ENCODE data around the gene ZNF524. TPM values are rescaled to one million over a fixed set of nuclear protein-coding genes. Genes with fewer than 3 reads are reported as not detected.

ZNF524 gene
- total RNA-seq, 1 experiment from 2014 or later = 31.0 TPM

DNA sequence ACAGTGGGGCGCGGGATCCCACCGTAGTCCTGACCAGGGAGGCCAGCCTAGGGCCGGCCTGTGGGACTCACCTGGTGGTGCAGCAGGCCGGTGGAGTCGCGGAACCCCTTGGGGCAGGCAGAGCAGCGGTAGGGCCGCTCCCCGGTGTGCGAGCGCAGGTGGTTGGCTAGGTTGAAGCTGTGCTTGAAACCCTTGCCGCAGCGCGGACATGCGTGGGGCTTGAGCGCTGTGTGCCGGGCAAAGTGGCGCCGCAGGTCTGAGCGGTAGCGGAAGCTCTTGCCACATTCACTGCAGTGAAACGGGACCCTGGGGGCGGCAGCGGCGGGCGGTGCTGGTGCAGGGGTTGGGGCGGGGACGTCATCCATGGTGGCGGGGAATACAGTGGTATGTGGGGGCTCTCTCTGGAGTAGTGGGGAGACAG lies 2.6 kb upstream of the ZNF524 start:
- no peak for DNase-seq (ENCODE audit: low read depth)
- in situ Hi-C loops (cut with HindIII; ENCODE audit: low pct_unique_long_range_greater_than_20kb, low sequenced_read_pairs) = no loop called here

DNA sequence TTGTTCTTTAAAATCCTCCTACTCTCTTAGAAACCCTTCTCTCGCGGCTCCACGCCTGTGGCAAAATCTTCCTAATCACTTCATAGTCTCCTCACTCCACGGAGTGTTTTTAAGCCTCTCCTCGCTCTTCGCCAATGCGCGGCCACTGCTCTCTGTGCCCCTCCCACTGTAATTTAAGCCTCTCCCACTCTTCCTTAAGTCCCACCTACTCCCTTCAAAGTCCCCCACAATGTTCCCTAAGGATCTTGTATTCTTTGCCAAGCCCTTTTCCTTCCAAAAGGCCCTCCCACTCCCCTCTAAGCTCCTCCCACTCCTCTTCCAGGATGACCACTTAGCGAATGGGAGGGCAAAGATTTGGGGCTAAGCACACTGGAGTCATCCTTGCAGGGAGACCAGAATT lies 2.1 kb upstream of the ZNF524 start:
- no peak for DNase-seq (ENCODE audit: low read depth)
- in situ Hi-C loops (cut with HindIII; ENCODE audit: low pct_unique_long_range_greater_than_20kb, low sequenced_read_pairs) = no loop called here

DNA sequence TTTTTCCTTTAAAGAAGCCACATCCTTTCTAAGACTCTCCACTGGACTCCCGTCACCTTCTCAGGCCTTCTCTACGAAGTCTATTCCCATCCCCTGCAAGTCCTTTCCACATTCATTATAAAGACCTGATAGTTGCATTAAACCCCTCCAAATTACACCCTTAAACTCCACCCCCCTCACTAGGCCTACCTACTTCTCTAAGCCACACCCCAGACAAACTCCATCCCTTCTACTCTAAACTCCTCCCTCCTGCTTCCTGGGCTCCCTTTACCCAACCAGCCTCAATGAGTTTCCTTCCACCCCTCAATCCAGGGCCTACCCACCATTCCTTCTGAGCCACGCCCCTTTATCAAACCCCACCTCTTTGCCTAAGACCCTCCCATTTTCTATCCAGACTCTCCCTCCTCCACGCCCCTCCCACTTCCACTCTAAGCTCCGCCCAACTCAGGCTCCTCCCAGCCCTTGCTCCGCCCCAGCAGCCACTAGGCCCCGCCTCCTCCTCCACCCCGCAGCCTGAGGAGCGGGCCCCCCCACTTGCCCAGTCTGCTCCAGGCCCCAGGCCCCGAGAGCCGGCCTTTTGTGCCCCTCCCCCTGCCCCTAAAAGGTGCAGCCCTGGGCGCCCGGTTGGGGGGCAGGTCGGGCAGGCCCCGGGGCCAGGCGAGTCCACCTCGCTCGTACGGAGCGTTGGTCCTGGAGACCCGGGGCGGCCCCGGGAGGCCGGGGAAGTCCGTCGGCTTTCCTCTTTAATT lies 1.2 kb upstream of the ZNF524 start:
- in situ Hi-C loops (cut with HindIII; ENCODE audit: low pct_unique_long_range_greater_than_20kb, low sequenced_read_pairs) = no loop called here
- peak; percentile 99 for DNase-seq (ENCODE audit: low read depth)

DNA sequence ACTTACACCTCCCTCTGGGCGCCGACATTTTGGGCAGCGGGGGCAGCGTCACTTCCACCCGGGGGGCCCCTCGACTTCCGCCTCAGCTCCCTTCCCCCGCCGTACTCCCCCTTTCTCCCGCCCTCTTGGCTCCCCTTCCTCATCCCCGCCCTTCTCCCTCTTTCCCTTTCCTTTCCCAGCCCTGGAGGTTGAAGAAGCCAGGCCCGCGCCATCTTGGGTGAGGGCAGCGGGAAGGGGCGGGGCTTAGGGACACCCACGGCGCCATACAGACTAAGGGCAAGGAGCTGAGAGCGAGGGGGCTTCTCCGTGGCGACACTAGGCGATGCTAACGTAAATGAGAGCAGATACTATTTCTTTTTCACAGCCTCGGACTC lies 633 bp upstream of the ZNF524 start, which contains the start of gene FIZ1:
Gene FIZ1, minus strand, starts transcription at position 50 of the 374 bp plus-strand sequence. CDS start 1,652 bp downstream, outside the sequence.
- peak; percentile 100 for DNase-seq (ENCODE audit: low read depth)
- in situ Hi-C loops (cut with HindIII; ENCODE audit: low pct_unique_long_range_greater_than_20kb, low sequenced_read_pairs) = no loop called here

GRCh38 chr19:55600662-55601028 lies 557 bp downstream of the ZNF524 start:
- DNase-seq (ENCODE audit: low read depth) = no peak
- in situ Hi-C loops (cut with HindIII; ENCODE audit: low pct_unique_long_range_greater_than_20kb, low sequenced_read_pairs) = no loop called here

DNA sequence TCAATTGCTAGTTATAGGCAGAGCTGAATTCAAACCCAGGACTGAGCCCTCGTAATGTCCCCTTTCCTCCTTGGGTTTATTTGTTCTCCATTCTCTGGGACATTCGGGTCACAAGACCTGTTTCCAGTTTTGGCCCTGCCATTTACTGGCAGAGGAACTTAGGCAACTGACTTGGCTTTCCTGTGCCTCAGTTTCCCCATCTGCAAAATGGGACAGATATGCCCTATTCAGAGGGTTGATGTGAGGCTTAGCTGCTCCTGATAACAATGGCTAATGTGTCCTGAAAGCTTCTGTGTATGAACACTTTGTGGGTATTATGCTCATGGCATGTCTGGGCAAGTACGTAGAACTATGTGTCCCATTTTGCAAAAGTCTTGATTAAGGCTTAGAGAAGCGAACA lies 996 bp downstream of the ZNF524 start:
- in situ Hi-C loops (cut with HindIII; ENCODE audit: low pct_unique_long_range_greater_than_20kb, low sequenced_read_pairs) = no loop called here
- no peak for DNase-seq (ENCODE audit: low read depth)

- DNase-seq (ENCODE audit: low read depth) = no peak
- in situ Hi-C loops (cut with HindIII; ENCODE audit: low pct_unique_long_range_greater_than_20kb, low sequenced_read_pairs) = no loop called here
Observed at GRCh38 chr19:55602104-55603001, 2.3 kb downstream of the ZNF524 start.

GRCh38 chr19:55603115-55603514 lies 3.0 kb downstream of the ZNF524 start:
- DNase-seq (ENCODE audit: low read depth) = no peak

GRCh38 chr19:55603581-55604292 lies 3.6 kb downstream of the ZNF524 start:
- in situ Hi-C loops (cut with HindIII; ENCODE audit: low pct_unique_long_range_greater_than_20kb, low sequenced_read_pairs) = no loop called here
- DNase-seq (ENCODE audit: low read depth) = no peak

More at GRCh38 chr19:55603115-55603514, 3.0 kb downstream of the ZNF524 start:
- in situ Hi-C loops (cut with HindIII; ENCODE audit: low pct_unique_long_range_greater_than_20kb, low sequenced_read_pairs) = no loop called here

DNA sequence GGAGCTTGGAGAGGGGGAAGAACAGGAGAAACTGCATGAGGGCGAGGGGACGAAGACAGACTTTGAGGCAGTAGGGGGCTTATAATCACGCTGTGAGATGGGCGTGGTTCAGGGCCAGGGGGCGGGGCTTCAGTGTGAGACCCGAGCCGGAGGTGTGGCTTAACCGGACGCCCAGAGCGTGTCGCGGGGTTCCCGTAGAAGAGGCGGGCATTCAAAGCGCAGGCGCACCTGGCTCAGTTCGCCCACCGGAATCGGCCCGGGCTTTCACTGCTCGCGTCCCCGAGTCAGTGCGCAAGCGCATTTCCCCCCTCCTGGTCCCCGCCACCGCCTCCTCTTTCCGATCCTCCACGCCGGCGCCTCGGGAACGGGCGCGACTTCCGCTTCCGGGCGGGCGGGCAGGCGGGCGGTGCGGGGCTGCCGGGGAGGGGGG lies 5.1 kb downstream of the ZNF524 start:
- in situ Hi-C loops (cut with HindIII; ENCODE audit: low pct_unique_long_range_greater_than_20kb, low sequenced_read_pairs) = no loop called here

DNA sequence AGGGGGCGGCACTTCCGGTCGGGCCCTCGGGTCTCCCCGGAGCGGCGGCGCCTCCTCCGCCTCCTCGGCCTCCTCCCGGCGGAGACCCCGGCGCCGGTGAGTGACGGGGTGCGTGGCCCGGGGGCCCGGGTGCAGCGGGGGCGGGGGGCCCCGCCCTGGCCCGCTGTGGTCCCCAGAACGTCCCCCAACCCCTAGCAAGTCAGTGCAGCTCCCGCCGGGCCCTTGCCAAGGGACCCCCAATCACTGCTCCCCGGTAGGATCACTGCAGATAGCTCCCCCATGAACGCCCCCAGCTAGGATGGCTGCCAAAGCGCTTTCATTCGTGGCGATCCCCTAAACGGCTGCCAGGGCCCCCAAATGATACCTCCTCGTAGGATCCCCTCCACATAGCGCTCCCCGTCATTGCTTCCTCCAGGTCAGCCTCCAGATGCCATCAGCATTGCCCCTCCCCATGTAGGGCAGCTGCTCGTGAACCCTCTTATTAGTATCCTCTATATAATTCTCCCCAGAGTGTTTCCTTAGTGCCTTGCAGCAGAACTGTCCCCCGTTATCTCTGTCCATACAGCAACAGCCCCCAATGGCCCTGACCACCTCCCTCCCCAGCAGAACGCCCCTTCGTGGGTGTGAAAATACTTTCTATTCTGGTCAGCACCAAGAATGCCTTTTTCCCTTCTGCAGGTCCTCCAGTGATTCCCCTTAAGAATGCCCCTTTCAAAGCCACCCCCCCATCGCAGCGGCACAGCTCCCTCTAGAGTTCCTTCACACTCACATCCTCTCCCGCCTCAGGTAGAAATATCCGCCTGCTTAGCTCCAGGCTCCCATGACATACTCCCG lies 5.8 kb downstream of the ZNF524 start, which contains the start of gene ZNF865:
Gene ZNF865, plus strand, starts transcription at position 11 of the 834 bp plus-strand sequence. CDS start 7,972 bp downstream, outside the sequence.
- in situ Hi-C loops (cut with HindIII; ENCODE audit: low pct_unique_long_range_greater_than_20kb, low sequenced_read_pairs) = no loop called here
- DNase-seq (ENCODE audit: low read depth) = peak; percentile 85

More for the DNA sequence above, 5.1 kb downstream of the ZNF524 start:
- DNase-seq (ENCODE audit: low read depth) = peak; percentile 99

DNA sequence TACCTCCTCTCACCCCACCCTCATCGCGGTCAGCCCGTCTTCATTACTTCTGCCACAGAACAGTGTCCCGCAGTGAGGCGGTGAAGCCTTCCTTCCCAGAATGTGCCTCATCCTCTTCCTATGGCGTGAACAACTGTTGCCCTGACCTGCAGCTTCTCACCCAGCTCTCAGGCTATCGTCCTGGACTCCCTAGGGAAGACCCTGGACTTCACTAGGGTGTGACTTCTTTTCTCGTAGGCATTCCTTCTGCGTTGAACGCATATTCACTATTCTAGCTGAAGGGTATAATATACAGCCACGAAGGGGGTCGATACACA lies 6.3 kb downstream of the ZNF524 start:
- in situ Hi-C loops (cut with HindIII; ENCODE audit: low pct_unique_long_range_greater_than_20kb, low sequenced_read_pairs) = no loop called here
- DNase-seq (ENCODE audit: low read depth) = no peak

DNA sequence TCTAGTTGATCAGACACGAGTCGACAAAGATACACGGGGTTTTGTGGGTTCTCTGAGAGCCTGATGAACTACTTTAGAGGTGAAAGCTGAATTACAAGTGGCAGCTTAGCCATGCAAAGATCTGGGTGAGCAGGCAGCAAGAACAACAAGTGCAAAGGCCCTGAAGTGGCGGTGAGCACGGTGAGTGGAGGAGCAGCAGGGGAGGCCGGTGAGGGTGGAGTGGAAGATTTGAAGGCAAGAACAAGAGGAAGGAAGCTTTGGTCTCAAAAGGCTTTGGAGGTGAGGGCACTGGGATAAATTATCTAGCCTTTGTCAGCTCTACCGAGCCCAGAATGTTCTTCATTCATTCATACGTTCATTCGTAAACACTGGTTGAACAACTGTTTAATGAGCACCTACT lies 6.7 kb downstream of the ZNF524 start:
- in situ Hi-C loops (cut with HindIII; ENCODE audit: low pct_unique_long_range_greater_than_20kb, low sequenced_read_pairs) = no loop called here
- DNase-seq (ENCODE audit: low read depth) = no peak

DNA sequence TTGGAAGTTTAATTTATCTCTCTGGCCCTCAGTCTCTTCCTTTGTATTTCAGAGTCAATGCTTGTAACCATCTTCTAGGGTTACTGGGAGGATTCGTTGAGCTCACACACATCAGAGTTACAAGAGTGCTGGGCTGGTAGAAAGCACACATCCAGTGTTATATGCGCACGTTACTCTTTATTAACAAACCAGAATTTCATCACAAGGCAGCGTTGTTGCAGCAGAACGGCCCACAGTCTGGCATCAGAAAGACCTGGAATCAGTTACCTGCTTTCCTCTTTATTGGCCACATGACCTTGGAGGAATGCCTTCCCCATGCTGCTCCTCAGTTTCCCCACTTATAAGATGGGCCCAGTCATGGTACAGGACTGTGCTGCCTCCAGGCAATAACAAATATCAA lies 9.2 kb downstream of the ZNF524 start:
- in situ Hi-C loops (cut with HindIII; ENCODE audit: low pct_unique_long_range_greater_than_20kb, low sequenced_read_pairs) = no loop called here
- no peak for DNase-seq (ENCODE audit: low read depth)

DNA sequence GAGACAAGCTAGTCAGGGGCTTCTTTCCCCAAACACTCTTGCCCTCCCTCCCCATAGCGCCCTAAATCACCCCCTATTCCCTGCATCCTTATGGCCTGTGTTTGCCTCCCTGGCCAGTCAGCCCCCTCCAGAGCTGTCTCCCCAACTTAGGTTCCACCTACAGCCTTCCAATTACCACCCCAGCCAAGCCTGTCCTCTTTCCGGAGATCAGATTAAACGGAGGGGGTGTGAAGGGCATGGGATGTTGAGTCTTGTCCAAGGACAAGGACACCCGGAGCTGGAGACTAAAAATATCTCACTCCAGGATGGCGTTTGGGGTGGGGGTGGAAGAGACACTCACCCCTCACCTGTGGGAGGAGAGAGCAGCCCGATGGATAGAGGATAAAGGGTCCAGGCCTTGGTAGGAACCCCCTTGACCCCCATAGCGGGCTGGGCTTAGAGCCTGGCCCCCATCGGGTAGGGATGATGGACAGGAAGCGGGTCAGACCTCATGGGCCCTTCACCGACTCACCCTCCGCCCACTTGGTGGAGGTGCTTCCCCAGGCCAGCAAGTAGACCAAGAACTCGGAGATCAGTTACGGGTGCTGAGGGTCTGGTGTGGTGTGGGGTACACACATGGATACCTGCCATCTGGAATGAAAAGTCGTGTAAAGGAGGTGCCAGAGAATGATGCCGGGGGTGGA lies 11.4 kb downstream of the ZNF524 start:
- in situ Hi-C loops (cut with HindIII; ENCODE audit: low pct_unique_long_range_greater_than_20kb, low sequenced_read_pairs) = no loop called here
- DNase-seq (ENCODE audit: low read depth) = no peak

- DNase-seq (ENCODE audit: low read depth) = no peak
- in situ Hi-C loops (cut with HindIII; ENCODE audit: low pct_unique_long_range_greater_than_20kb, low sequenced_read_pairs) = no loop called here
Observed at GRCh38 chr19:55611983-55612645, 12.0 kb downstream of the ZNF524 start.

DNA sequence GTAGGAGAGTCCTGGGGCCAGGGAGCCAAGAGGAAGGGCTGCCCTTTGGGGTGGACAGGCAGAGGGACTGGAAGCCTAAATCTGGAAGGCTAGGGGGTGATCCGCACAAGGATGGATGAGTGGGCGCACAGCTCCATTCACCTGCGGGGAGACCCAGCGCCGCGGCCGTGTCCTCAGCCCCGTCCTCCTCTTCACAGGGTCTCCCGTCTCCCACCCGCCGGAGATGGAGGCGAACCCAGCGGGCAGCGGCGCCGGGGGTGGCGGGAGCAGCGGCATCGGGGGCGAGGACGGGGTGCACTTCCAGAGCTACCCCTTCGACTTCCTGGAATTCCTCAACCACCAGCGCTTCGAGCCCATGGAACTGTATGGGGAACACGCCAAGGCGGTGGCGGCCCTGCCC lies 13.3 kb downstream of the ZNF524 start:
- in situ Hi-C loops (cut with HindIII; ENCODE audit: low pct_unique_long_range_greater_than_20kb, low sequenced_read_pairs) = no loop called here
- DNase-seq (ENCODE audit: low read depth) = no peak
